SK-N-MC (cell line): Measurements from ENCODE around the gene LRRC55.

ENCODE experiments used
- EZH2 ChIP-seq: fragments of 200-600 bp; sonication (generic); IDR thresholded peaks from one replicate; pipeline ENCODE4 v1.6.1; 2017; ENCODE audit warnings: antibody characterized with exemption
- POLR2AphosphoS5 ChIP-seq: IDR thresholded peaks from 2 replicates; pipeline ENCODE4 v1.6.1; 2012; ENCODE audit warnings: mild to moderate bottlenecking, low read depth, low read length, borderline replicate concordance

DNA sequence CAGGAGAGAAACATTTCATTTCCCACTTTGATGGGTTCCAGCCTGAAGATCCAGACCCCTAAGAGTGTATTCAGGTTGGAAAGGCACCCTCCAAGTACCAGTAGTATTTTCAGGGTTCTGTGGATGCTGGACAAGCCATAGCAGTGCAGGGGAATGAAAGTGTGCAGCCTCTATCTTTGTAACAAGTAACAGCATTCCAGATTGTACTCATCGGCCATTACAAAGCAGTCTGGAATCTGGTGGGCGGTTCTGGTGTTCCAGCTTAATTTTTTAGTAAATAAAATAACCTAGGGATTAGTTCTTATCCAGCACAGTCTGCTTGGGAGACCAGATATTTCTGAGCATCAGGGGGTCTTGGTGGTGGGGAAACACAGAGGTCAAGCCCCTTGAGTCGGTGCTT lies 32.7 kb downstream of the LRRC55 start:
- TF ChIP-seq EZH2 (no peak), POLR2AphosphoS5 (no peak)
